GM13977 (cell line): Measurements from ENCODE around the gene CTAG1B.
"Not testable (repeated sequence)": the region's sequence is repeated elsewhere in the genome, so short reads cannot be mapped to it uniquely, and the experiment has no call there.

Experiments
- DNase-seq: peaks from one replicate; pipeline ENCODE4 v3.0.0; 2012; ENCODE audit warnings: low spot score
- CTCF ChIP-seq: IDR thresholded peaks from 2 replicates; pipeline ENCODE4 v1.5.1; 2012; ENCODE audit warnings: mild to moderate bottlenecking, control low read depth; ENCODE audit not compliant: insufficient read depth; ENCODE audit errors: extremely low read depth, missing control alignments
- in situ Hi-C: fragments of 300-500 bp; cut with MboI; formaldehyde crosslinking; loops from one replicate; pipeline ENCODE4 v1.12.0; 2022; ENCODE audit warnings: low sequenced_read_pairs, low pct_unique_long_range_greater_than_20kb, mixed read lengths, inconsistent platforms; ENCODE audit not compliant: unreplicated experiment

The CTAG1B gene

DNA sequence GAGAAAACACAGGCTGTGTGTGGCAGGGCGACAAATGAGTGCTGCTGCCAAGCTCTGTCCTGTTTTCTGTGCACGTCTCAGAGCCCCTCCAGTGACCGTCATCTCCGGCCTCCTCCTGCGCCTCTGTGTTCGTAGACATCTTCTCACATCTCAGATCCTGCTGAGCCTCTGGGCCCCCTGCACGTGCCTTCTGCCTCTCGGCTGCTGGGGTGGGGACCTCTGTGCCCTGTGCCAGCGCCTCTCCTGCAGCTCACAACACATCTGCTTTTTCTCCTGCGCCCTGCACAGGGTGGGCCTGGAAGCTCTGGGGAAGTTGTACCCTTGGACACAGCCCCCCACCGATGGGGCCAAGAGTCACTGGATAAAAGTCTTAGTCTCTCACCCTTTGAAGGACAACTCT is 36.7 kb upstream of the CTAG1B start:
- TF ChIP-seq CTCF: no peak
- in situ Hi-C loops: no loop called here
- peak; percentile 9 for DNase-seq

DNA sequence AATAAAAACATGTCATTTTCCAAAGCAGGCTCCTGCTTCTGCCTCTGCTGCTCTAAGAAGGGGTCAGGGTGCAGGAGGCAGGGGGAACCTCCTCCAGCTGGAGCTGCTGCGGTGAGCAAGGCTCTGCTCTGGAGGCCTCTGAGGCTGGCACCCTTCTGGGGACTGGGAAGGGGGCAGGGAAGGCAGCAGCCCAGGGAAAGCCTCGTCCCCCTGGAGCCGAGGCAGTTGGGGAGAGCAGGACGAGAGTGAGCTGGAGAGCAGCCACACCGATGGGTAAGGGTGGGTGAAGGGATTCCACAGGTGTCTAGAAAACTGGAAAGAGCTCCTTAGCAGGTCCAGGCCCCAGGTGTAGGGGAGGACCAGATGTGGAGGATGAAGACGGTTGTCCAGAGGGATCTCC is 36.3 kb upstream of the CTAG1B start:
- no peak for DNase-seq
- in situ Hi-C loops: no loop called here
- TF ChIP-seq CTCF: no peak

DNA sequence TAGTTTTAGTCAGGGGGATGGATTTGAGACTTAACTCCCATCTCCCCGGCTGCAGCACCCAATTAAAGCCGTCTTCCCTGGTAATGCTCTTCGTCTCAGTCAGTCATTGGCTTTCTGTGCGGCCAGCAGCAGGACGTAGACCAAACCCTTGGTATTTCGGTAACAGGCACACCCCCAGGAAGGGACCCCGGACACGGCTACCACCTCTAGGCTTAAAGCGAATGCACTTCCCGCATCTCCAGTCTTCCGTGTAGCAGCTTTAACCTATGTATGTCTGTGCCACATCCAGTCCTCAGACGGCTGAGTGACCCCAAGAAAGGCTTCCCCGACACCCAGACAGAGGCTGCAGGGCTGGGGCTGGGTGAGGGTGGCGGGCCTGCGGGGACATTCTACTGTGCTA is 35.8 kb upstream of the CTAG1B start:
- no peak for TF ChIP-seq CTCF
- no peak for DNase-seq
- in situ Hi-C loops: no loop called here

- peak; percentile 20 for DNase-seq
- in situ Hi-C loops: no loop called here
- no peak for TF ChIP-seq CTCF
These were observed 35.3 kb upstream of the CTAG1B start for GRCh38 chrX:154654372-154654771.

DNA sequence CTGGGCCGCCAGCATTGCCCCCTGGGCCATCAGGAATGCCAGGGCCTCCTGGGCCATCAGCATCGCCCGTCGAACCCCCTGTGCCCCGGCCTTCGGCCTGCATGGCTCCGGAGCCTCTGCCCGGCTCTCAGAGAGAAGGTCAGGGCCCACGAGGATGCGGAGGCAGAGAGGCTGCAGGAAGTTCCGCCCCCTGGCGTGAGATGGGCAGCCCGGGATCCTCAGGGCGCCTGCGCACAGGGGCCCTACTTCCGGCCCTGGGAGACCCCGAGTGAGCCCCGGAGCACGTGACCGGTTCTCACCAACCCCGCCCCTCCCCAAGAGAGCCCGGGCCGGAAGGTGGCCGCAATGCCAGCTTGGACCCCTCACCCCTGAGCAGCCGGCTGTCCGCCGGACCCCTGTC is 34.3 kb upstream of the CTAG1B start, which contains the start of gene CTAG2:
Gene CTAG2 (minus strand): TSS at position 167 of the 400 bp plus-strand sequence. CDS start 64 bp downstream, at position 103.
- DNase-seq, in situ Hi-C loops: not testable (repeated sequence)

GRCh38 chrX:154653048-154653401 is 33.9 kb upstream of the CTAG1B start:
- in situ Hi-C loops: no loop called here

More at GRCh38 chrX:154653048-154653401, 33.9 kb upstream of the CTAG1B start:
- no peak for TF ChIP-seq CTCF
- no peak for DNase-seq
